Heart right ventricle (tissue), 16 donors: ENCODE measurements around the gene MRI1. TPM values are rescaled to one million over a fixed set of nuclear protein-coding genes. Genes with fewer than 3 reads are reported as not detected.

Source experiments
- ATAC-seq, 8 donors: fragments of 200-7000 bp; cut with Tn5 transposase; one replicate each; pipeline ENCODE4 v1.9.1; 2020; ENCODE audit warnings: mild to moderate bottlenecking in 8 of 8, moderate library complexity in 8 of 8, moderate number of reproducible peaks in 1 of 8
- DNase-seq, 2 donors: peaks; one replicate each; pipeline ENCODE4 v3.0.0-alpha.2; 2020
- H3K27ac ChIP-seq, 10 donors: fragments of 200-600 bp; sonication (generic) in 2 of 10; one replicate each; pipeline versions ENCODE4 v1.5.0 to v1.8.0; 2020 to 2022; ENCODE audit warnings: mild to moderate bottlenecking in 3 of 10
- H3K27me3 ChIP-seq, 7 donors: fragments of 200-600 bp; one replicate each; pipeline ENCODE4 v1.8.0; 2021 to 2022; ENCODE audit warnings: mild to moderate bottlenecking in 2 of 7
- H3K36me3 ChIP-seq, 9 donors: fragments of 200-600 bp; sonication (generic) in 1 of 9; one replicate each; pipeline versions ENCODE4 v1.5.0 to v1.8.0; 2020 to 2022; ENCODE audit warnings: mild to moderate bottlenecking in 2 of 9
- H3K4me1 ChIP-seq, 9 donors: fragments of 200-600 bp; sonication (generic) in 1 of 9; one replicate each; pipeline versions ENCODE4 v1.5.0 to v1.8.0; 2020 to 2022; ENCODE audit warnings: mild to moderate bottlenecking in 4 of 9
- H3K4me3 ChIP-seq, 10 donors: fragments of 200-600 bp; sonication (generic) in 2 of 10; one replicate each; pipeline versions ENCODE4 v1.5.0 to v1.8.0; 2020 to 2022; ENCODE audit warnings: mild to moderate bottlenecking in 7 of 10, moderate library complexity in 2 of 10
- H3K9me3 ChIP-seq, 11 donors: fragments of 200-600 bp in 10 of 11; sonication (generic) in 2 of 11; one replicate each; pipeline versions ENCODE4 v1.5.0 to v1.8.0; 2013 to 2022; ENCODE audit warnings: mild to moderate bottlenecking in 2 of 11, control low read depth in 1 of 11, moderate library complexity in 1 of 11
- WGBS, 2 donors: extraction: QIAGEN DNeasy Blood & Tissue Kit; methylation state at CpG; one replicate each; pipeline ENCODE4 v1.1.7; 2013; ENCODE audit warnings: inconsistent platforms in 1 of 2; 5-methylcytosine and 5-hydroxymethylcytosine counted together
- intact Hi-C, 10 donors: fragments of 100-400 bp; cut with DNase I; formaldehyde crosslinking; loops; one replicate each; pipeline versions ENCODE4 v1.11.1 to v1.14.2; 2022
- polyA plus RNA-seq, 2 donors: library from polyadenylated mRNA; stranded (reverse); fragments of 200-250 nt; gene quantifications; one replicate each; pipeline ENCODE4 v1.2.3, GENCODE V29; 2013
- total RNA-seq, 10 donors: library from RNA; stranded (reverse); fragmentation: NEBNext Ultra II Directional in 3 of 10; extraction: Animal tissue kit (Norgen Biotek cat#: 25700) in 3 of 10; gene quantifications; one replicate each; pipeline versions ENCODE4 v1.2.1 to v1.2.4, GENCODE V29; 2021 to 2023
- TF ChIP-seq, protein P1 (sequence below), 9 donors: fragments of 200-600 bp; sonication (generic) in 2 of 9; IDR thresholded peaks; one replicate each; pipeline versions ENCODE4 v1.5.0 to v1.8.0; 2021 to 2022; ENCODE audit warnings: antibody characterized with exemption in 9 of 9, mild to moderate bottlenecking in 5 of 9, moderate library complexity in 1 of 9
- donor health status: Arrhythmogenic right ventricular cardiomyopathy.
- donor health status: ischemic (EF 13 %, LVEDD 7.1; RV severe dilation, severe dysfunction).
- donor health status: healthy with polysubstance abuse.
- donor health status: DM: no; HTN: yes; CAD: no.
- donor health status: DM: no; HTN: no; CAD: no.
- donor health status: ischemic (EF 25% LVEDD 6.9; RV normal size, moderate dysfunction).
- donor health status: ischemic (EF 25% LVEDD 5.7; RV mildly dilated, moderate dysfunction).
- donor health status: healthy.
- donor health status: DM: yes; HTN: yes; CAD: no.
- donor health status: Ischemic cardiomyopathy.
- donor health status: ischemic (EF 35%, LVEDD 5.7; RV mildly dilated, moderate dysfunction).
- donor health status: nonischemic (EF 11% LVEDD 7.7; RV severe dilation, severe dysfunction).
- donor health status: DM: yes; HTN: yes; CAD: no.
- donor health status: PGD.
- donor health status: ischemic (EF 29% LVEDD 5.4; RV normal size, mild dysfunction).
- donor health status: nonischemic (EF 23%, LVEDD 6.1; RV moderate dilation, normal function).

The MRI1 gene
- total and polyA plus RNA-seq, 12 donors, result 9.9 to 18.7 (median 13.0) TPM

DNA sequence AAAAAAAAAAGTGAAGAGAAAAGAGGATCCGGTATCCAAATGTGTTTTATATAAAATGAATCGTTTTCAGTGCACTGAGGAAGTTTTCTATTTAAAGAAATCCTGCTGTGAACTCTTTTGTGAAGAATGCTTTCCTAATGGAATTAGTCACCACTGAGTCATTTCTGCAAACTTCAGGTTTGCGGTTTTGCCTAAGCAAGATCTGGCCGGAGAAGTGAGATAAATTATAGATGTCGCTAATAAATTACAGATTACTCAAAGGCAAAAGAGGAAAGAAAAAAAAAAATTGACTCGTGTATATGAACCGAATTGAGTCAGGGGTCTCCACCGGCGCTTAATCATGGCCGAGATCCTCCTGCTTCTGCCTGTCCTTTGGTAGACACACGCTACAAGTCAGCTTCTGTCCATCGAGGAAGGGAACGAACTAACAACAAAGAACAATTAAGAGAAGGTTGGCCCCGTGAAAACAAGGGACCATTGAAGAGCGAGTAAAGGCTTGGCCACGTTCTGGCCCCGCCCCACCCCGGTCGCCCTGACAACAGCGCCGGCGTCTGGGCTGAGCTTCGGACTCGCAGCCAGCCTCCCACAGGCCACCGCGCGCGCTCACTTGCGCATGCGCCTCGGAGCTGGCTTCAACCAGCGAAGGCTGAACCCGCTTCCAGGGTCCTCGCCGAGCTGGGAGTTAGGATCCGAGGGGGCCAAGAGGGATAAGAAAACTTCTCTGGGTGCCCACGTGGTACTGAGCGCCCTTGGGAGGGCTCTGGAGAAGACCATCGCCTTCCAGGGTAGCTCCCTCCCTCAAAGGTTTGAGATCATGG is 33.0 kb upstream of the MRI1 start:
- peak; percentile 99 to 100 (median 100) for ATAC-seq
- 2 to 4% methylated on average over 39 of the region's 39 CpGs for WGBS, 2 donors
- intact Hi-C loops, result no loop called here

DNA sequence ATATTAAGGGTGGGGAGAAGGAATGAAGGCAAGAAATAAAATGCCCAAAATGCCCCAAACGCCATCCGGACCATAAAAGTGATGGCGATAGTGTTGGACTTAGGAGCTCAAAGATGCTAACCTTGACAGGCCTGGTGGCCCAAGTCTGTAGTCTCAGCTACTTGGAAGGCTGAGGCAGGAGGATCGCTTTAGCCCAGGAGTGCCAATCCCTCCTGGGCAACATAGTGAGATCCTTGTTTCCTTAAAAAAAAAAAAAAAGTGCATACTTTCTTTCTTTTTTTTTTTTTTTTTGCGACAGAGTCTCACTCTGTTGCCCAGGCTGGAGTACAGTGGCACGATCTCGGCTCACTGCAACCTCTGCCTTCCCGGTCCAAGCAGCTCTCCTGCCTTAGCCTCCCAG is 32.0 kb upstream of the MRI1 start:
- TF ChIP-seq, protein P1, sequence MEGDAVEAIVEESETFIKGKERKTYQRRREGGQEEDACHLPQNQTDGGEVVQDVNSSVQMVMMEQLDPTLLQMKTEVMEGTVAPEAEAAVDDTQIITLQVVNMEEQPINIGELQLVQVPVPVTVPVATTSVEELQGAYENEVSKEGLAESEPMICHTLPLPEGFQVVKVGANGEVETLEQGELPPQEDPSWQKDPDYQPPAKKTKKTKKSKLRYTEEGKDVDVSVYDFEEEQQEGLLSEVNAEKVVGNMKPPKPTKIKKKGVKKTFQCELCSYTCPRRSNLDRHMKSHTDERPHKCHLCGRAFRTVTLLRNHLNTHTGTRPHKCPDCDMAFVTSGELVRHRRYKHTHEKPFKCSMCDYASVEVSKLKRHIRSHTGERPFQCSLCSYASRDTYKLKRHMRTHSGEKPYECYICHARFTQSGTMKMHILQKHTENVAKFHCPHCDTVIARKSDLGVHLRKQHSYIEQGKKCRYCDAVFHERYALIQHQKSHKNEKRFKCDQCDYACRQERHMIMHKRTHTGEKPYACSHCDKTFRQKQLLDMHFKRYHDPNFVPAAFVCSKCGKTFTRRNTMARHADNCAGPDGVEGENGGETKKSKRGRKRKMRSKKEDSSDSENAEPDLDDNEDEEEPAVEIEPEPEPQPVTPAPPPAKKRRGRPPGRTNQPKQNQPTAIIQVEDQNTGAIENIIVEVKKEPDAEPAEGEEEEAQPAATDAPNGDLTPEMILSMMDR (IDR thresholded peaks at IDR 0.05), result no peak
- DNase-seq (no peak), ATAC-seq (no peak)
- H3K4me1 ChIP-seq, result peaks cover 5 to 31% (median 14%) of the 10 kb centered on the region in 9 donors
- H3K27ac ChIP-seq, result peak overlapping the region in 1 of 10 donors; percentile 94
- no peaks in the 10 kb centered on the region for H3K36me3 ChIP-seq
- intact Hi-C loops, result no loop called here
- peak overlapping the region in 6 of 10 donors; percentile 56 to 72 (median 64) for H3K4me3 ChIP-seq
- 85 to 90% methylated on average over 7 to 8 of the region's 8 CpGs for WGBS, 2 donors
- no peaks in the 10 kb centered on the region for H3K27me3 ChIP-seq
- H3K9me3 ChIP-seq, result no peaks in the 10 kb centered on the region

More for the DNA sequence above, 33.0 kb upstream of the MRI1 start:
- Histone ChIP-seq H3K27ac (peak overlapping the region in 9 of 10 donors; percentile 54 to 94 (median 82)), H3K27me3 (no peaks in the 10 kb centered on the region), H3K4me3 (peak overlapping the region; percentile 42 to 72 (median 62)), H3K36me3 (no peaks in the 10 kb centered on the region), H3K9me3 (no peaks in the 10 kb centered on the region), H3K4me1 (peaks cover 5 to 31% (median 14%) of the 10 kb centered on the region in 9 donors)
- DNase-seq, result peak; percentile 95 to 97
- TF ChIP-seq, protein P1 (IDR thresholded peaks at IDR 0.05), result no peak

DNA sequence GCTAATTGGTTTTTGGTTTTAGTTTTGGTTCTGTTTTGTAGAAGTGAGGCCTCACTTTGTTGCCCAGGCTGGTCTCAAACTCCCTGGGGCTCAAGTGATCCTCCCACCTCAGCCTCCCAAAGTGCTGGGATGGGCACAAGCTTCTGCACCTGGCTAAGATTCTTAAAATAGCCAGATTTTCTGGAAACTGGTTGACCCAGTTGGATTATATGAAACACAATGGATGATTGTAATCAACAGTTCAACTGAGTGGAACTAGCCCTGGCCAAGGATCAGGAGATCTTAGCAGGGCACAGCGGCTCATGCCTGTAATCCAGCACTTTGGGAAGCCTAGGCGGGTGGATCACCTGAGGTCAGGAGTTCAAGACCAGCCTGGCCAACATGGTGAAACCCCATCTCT is 29.6 kb upstream of the MRI1 start:
- no peak overlapping the region for H3K4me3 ChIP-seq
- no peaks in the 10 kb centered on the region for H3K36me3 ChIP-seq
- DNase-seq (no peak), ATAC-seq (no peak)
- H3K4me1 ChIP-seq, result peaks cover 5 to 26% (median 14%) of the 10 kb centered on the region in 9 donors
- H3K27me3 ChIP-seq, result no peaks in the 10 kb centered on the region
- whole genome bisulfite sequencing, 2 donors, result 100% methylated on average over 2 of the region's 2 CpGs
- no peaks in the 10 kb centered on the region for H3K9me3 ChIP-seq
- TF ChIP-seq, protein P1 (IDR thresholded peaks at IDR 0.05), result no peak
- H3K27ac ChIP-seq, result no peak overlapping the region
- intact Hi-C loops, result no loop called here

DNA sequence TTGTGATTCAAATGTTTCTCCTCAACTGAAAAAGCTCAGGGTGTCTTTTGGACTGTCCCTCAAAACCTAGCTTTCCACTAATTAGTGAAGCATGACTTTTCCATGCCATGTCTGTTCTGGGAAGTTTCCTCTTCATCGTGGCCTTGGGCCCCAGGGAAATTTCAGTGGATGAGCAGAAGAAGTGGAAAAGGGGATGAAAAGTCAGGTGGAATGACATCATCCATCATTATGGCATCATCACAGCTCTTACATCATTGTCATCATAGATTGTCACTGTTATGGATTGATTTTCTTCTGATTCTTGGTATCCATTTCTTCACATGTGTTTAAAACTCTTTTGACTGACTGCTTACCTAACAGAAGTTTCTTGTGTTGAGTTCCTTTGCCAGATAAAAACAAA is 26.2 kb upstream of the MRI1 start:
- H3K27ac ChIP-seq, result no peak overlapping the region
- WGBS, 2 donors, result 80 to 87% methylated on average over 1 of the region's 1 CpG
- H3K9me3 ChIP-seq, result no peaks in the 10 kb centered on the region
- DNase-seq (no peak), ATAC-seq (no peak)
- no peak overlapping the region for H3K4me3 ChIP-seq
- intact Hi-C loops, result no loop called here
- TF ChIP-seq, protein P1 (IDR thresholded peaks at IDR 0.05), result no peak
- no peaks in the 10 kb centered on the region for H3K27me3 ChIP-seq
- H3K36me3 ChIP-seq, result no peaks in the 10 kb centered on the region
- no peaks in the 10 kb centered on the region for H3K4me1 ChIP-seq
